Activated T-cell treated with anti-CD3 and anti-CD28 coated beads, Interleukin-2, amount 50 U/mL, for 72 hours (primary cell): ENCODE measurements around the gene DAAM2. TPM values are rescaled to one million over a fixed set of nuclear protein-coding genes. Genes with fewer than 3 reads are reported as not detected.

Experiments
- ATAC-seq, 2 donors: fragments of 150-1000 bp; cut with Tn5 transposase; replicated peaks in 1 of 2; 2 replicates each; pipeline ENCODE4 v1.10.0; 2021; ENCODE audit warnings: moderate library complexity in 2 of 2, mild to moderate bottlenecking in 1 of 2
- DNase-seq, 2 donors: peaks; one replicate each; pipeline ENCODE4 v3.0.0; 2021 to 2022; ENCODE audit warnings: mixed read lengths in 1 of 2
- H3K27ac Mint-ChIP-seq: one replicate; pipeline ENCODE4 v1.8.0; 2022; ENCODE audit warnings: mild to moderate bottlenecking, moderate library complexity, mixed read lengths
- H3K27me3 Mint-ChIP-seq: one replicate; pipeline ENCODE4 v1.8.0; 2022; ENCODE audit warnings: low read depth, mixed read lengths
- H3K36me3 Mint-ChIP-seq, 2 donors: one replicate each; pipeline ENCODE4 v1.8.0; 2022; ENCODE audit warnings: mixed read lengths in 2 of 2, mild to moderate bottlenecking in 1 of 2; ENCODE audit not compliant: insufficient read depth in 2 of 2
- H3K4me1 Mint-ChIP-seq: one replicate; pipeline ENCODE4 v1.8.0; 2022; ENCODE audit warnings: low read depth, mixed read lengths
- H3K4me3 Mint-ChIP-seq, 2 donors: one replicate each; pipeline ENCODE4 v1.8.0; 2022; ENCODE audit warnings: mild to moderate bottlenecking in 2 of 2, mixed read lengths in 2 of 2, moderate library complexity in 2 of 2
- H3K9me3 Mint-ChIP-seq, 2 donors: one replicate each; pipeline ENCODE4 v1.8.0; 2022; ENCODE audit warnings: mixed read lengths in 2 of 2
- total RNA-seq, 2 donors: library from RNA; stranded (reverse); gene quantifications; one replicate each; pipeline ENCODE4 v1.2.3, GENCODE V29; 2022

The DAAM2 gene
- total RNA-seq, 2 donors from 2014 or later = not detected

DNA sequence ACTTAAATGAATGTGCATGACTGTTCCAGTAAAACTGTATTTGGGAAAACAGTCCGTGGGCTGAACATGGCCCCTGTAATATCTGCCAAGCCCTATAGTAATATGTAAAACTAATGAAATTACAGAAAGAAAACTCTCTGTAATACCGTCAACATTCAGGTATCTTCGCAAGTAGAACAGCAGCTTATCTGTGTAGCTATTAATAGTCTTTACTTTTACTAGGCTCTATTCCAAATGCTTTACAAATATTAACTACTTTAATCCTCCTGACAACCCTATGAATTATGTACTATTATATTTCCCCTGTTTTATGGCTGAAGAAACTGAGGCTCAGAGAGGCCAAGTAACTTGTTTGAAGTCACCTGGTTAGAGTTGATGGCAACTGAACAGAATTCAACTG is 57.1 kb downstream of the DAAM2 start:
- H3K27ac Mint-ChIP-seq = no peak overlapping the region
- peaks cover 15% of the 10 kb centered on the region for H3K27me3 Mint-ChIP-seq
- no peak overlapping the region for H3K4me3 Mint-ChIP-seq
- H3K4me1 Mint-ChIP-seq = no peaks in the 10 kb centered on the region
- ATAC-seq (no peak), DNase-seq (no peak)
- H3K9me3 Mint-ChIP-seq = no peaks in the 10 kb centered on the region
- no peaks in the 10 kb centered on the region for H3K36me3 Mint-ChIP-seq

GRCh38 chr6:39849764-39850163 is 57.6 kb downstream of the DAAM2 start:
- ATAC-seq = no peak

GRCh38 chr6:39850736-39851297 is 58.6 kb downstream of the DAAM2 start:
- DNase-seq = no peak
- no peak for ATAC-seq
- no peak overlapping the region for H3K4me3 Mint-ChIP-seq
- peaks cover 15% of the 10 kb centered on the region for H3K27me3 Mint-ChIP-seq
- H3K36me3 Mint-ChIP-seq = no peaks in the 10 kb centered on the region
- H3K27ac Mint-ChIP-seq = no peak overlapping the region
- no peaks in the 10 kb centered on the region for H3K4me1 Mint-ChIP-seq
- no peaks in the 10 kb centered on the region for H3K9me3 Mint-ChIP-seq

More at GRCh38 chr6:39849764-39850163, 57.6 kb downstream of the DAAM2 start:
- no peaks in the 10 kb centered on the region for H3K4me1 Mint-ChIP-seq
- H3K36me3 Mint-ChIP-seq = no peaks in the 10 kb centered on the region
- no peaks in the 10 kb centered on the region for H3K9me3 Mint-ChIP-seq
- H3K27me3 Mint-ChIP-seq = peaks cover 15% of the 10 kb centered on the region
- DNase-seq = no peak
- H3K27ac Mint-ChIP-seq = no peak overlapping the region
- H3K4me3 Mint-ChIP-seq = no peak overlapping the region

GRCh38 chr6:39851331-39851730 is 59.2 kb downstream of the DAAM2 start:
- no peaks in the 10 kb centered on the region for H3K9me3 Mint-ChIP-seq
- no peak for DNase-seq
- no peaks in the 10 kb centered on the region for H3K36me3 Mint-ChIP-seq
- ATAC-seq = no peak
- H3K4me1 Mint-ChIP-seq = no peaks in the 10 kb centered on the region
- no peak overlapping the region for H3K27ac Mint-ChIP-seq
- H3K27me3 Mint-ChIP-seq = peaks cover 15% of the 10 kb centered on the region
- no peak overlapping the region for H3K4me3 Mint-ChIP-seq

DNA sequence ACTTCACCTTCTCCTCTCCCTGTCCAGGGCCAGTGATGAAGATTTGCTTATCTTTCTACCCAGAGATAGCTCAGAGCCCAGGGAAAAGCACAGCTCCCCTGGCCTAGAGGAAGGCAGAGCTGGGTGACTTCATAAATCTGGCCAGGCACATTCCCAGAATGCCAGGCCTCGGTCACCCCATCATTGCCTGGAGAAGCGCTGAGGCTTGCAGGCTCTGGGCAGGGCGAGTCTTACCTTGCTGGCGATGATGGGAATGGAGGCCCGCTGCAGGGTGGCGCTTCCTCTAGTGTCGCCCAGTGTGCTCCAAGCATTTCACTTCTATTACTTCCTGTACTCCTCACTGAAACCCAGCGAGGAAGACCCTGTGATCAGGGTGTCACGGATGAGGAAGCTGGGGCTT is 60.1 kb downstream of the DAAM2 start:
- H3K4me1 Mint-ChIP-seq = no peaks in the 10 kb centered on the region
- H3K36me3 Mint-ChIP-seq = no peaks in the 10 kb centered on the region
- no peaks in the 10 kb centered on the region for H3K9me3 Mint-ChIP-seq
- H3K27me3 Mint-ChIP-seq = peaks cover 15% of the 10 kb centered on the region
- DNase-seq (no peak), ATAC-seq (no peak)
- no peak overlapping the region for H3K27ac Mint-ChIP-seq
- no peak overlapping the region for H3K4me3 Mint-ChIP-seq

DNA sequence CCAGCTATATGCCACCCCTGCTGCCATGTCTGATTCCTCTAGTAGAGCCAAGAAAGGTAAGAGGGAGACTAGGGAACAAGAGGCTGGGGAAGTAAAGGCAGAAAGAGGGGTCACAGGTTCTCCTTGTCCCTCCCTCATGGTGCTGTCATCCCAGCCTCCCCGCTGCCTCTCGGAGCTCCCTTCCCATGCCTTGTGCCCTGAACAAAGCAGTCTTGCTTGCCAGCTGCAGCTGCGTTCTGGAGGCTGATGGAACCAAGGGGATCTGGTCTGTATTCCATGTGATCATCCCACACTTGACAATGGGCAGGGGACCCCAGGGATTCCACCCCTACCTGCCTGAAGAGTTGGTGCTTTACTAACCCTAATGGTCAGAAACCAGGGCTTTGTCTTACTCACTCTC is 61.4 kb downstream of the DAAM2 start:
- Mint-ChIP-seq H3K9me3 (no peaks in the 10 kb centered on the region), H3K4me1 (no peaks in the 10 kb centered on the region), H3K36me3 (no peaks in the 10 kb centered on the region), H3K27me3 (peaks cover 17% of the 10 kb centered on the region), H3K4me3 (no peak overlapping the region), H3K27ac (no peak overlapping the region)
- no peak for DNase-seq
- no peak for ATAC-seq

GRCh38 chr6:39855356-39855995 is 63.3 kb downstream of the DAAM2 start:
- H3K27ac Mint-ChIP-seq = no peak overlapping the region
- H3K9me3 Mint-ChIP-seq = no peaks in the 10 kb centered on the region
- no peaks in the 10 kb centered on the region for H3K36me3 Mint-ChIP-seq
- no peak overlapping the region for H3K4me3 Mint-ChIP-seq
- H3K4me1 Mint-ChIP-seq = no peaks in the 10 kb centered on the region
- peaks cover 23% of the 10 kb centered on the region for H3K27me3 Mint-ChIP-seq
- no peak for ATAC-seq
- DNase-seq = no peak

DNA sequence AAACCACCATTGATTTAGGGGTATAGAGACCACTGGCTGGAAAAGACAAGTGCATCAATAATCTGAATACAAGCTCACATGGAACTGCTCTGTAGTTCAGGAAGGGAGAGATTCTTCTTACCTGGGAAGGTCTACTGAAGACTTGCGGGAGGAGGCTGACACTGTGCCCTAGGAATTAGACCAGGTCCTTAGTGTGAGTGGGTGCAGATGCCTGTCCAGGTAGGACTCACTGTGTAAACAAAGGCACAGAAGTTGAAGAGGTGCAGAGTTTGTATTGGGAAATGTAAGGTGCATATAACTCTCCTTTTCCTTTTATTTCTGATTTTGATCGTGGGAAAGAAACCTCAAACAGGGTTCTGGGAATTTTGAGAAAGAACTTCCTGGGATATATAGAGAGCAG is 66.8 kb downstream of the DAAM2 start:
- Mint-ChIP-seq H3K9me3 (no peaks in the 10 kb centered on the region), H3K4me1 (no peaks in the 10 kb centered on the region), H3K27me3 (peaks cover 25% of the 10 kb centered on the region), H3K27ac (no peak overlapping the region), H3K4me3 (no peak overlapping the region), H3K36me3 (no peaks in the 10 kb centered on the region)
- ATAC-seq (no peak), DNase-seq (no peak)

- no peak overlapping the region for H3K4me3 Mint-ChIP-seq
- ATAC-seq (no peak), DNase-seq (no peak)
- H3K27me3 Mint-ChIP-seq = peaks cover 25% of the 10 kb centered on the region
- H3K27ac Mint-ChIP-seq = no peak overlapping the region
- no peaks in the 10 kb centered on the region for H3K9me3 Mint-ChIP-seq
- H3K36me3 Mint-ChIP-seq = no peaks in the 10 kb centered on the region
- no peaks in the 10 kb centered on the region for H3K4me1 Mint-ChIP-seq
Observed at GRCh38 chr6:39861663-39862062, 69.5 kb downstream of the DAAM2 start.

DNA sequence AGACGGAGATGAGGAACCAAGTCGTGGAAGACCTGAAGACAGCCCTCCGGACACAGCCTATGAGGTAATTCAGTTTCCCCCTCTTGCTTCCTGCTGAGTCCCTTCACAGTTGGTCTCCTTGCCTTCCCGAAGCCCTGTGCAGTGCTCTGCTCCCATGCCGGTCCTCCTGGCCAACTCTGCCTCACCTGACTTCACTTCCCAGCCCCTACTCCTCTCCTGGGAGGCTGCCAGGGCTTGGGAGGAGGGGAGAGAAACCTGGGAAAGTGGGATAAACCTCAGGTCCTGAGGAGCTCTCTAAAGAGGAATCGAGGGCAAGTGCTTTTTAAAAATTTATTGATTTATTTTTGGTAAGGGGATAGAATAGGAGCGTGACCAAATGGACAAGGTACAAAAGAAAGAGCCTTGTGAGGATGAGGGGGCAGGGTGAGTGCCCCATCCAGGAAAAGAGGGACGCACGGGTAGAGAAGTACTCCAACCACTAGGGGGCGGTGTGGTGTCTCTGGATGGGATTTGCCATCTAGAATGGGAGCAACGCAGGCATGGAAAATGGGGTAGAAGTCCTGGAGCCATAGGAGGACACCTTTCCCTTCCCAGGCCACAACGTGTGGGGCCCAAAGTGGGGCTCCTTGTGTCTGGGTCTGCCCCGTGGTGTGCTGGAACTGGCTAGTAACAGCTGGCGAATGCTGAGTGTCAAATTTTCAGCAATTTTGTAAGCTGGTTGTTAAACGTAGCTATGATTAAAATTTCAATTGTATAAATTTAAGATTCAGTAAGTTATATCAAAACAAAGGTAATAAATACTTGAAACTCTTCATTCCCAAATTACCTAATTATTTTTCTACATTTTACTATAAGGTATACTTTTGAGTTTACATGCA is 73.1 kb downstream of the DAAM2 start:
- H3K36me3 Mint-ChIP-seq = no peaks in the 10 kb centered on the region
- H3K9me3 Mint-ChIP-seq = no peaks in the 10 kb centered on the region
- ATAC-seq (no peak), DNase-seq (peak; percentile 66 to 67)
- no peak overlapping the region for H3K4me3 Mint-ChIP-seq
- H3K27me3 Mint-ChIP-seq = peaks cover 11% of the 10 kb centered on the region
- H3K4me1 Mint-ChIP-seq = no peaks in the 10 kb centered on the region
- H3K27ac Mint-ChIP-seq = no peak overlapping the region

DNA sequence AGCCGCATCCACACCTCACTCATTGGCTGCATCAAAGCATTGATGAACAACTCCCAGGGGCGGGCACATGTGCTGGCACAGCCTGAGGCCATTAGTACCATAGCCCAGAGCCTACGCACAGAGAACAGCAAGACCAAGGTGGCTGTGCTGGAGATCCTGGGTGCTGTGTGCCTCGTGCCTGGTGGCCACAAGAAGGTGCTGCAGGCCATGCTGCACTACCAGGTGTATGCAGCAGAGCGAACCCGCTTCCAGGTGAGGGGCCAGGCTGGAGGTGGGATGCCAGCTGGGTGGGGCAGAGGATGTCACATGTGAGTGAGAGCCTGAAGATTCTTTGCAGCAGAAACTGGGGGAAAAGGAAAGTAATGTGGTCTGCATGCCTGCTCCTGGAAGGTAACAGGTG is 75.4 kb downstream of the DAAM2 start:
- ATAC-seq (no peak), DNase-seq (no peak)
- H3K4me1 Mint-ChIP-seq = no peaks in the 10 kb centered on the region
- H3K27ac Mint-ChIP-seq = no peak overlapping the region
- no peak overlapping the region for H3K4me3 Mint-ChIP-seq
- H3K9me3 Mint-ChIP-seq = no peaks in the 10 kb centered on the region
- no peaks in the 10 kb centered on the region for H3K36me3 Mint-ChIP-seq
- peaks cover 7% of the 10 kb centered on the region for H3K27me3 Mint-ChIP-seq

DNA sequence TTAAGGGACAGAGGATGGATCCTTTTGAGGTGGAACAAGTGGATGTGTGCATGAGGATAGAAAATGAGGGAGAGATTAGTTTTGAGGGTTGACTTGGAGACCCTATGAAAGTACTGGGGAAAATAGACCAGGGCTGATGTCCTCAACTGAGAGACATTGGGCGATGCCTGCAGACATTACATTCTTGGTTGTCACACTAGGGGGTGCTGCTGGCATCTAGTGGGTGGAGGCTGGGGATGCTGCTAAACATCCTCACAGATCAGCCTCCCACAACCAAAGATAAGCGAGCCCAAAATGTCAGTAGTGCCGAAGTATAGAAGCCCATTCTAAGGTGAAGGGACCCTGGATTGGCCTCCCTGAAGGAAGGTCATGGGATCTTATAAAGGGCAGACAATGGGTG is 78.8 kb downstream of the DAAM2 start:
- DNase-seq = no peak
- Mint-ChIP-seq H3K27me3 (peaks cover 18% of the 10 kb centered on the region), H3K27ac (no peak overlapping the region), H3K4me3 (no peak overlapping the region), H3K4me1 (no peaks in the 10 kb centered on the region), H3K9me3 (no peaks in the 10 kb centered on the region), H3K36me3 (no peaks in the 10 kb centered on the region)
- no peak for ATAC-seq

GRCh38 chr6:39873439-39873838 is 81.3 kb downstream of the DAAM2 start:
- no peak for DNase-seq
- H3K36me3 Mint-ChIP-seq = no peaks in the 10 kb centered on the region
- no peak overlapping the region for H3K4me3 Mint-ChIP-seq
- H3K27ac Mint-ChIP-seq = no peak overlapping the region
- no peaks in the 10 kb centered on the region for H3K4me1 Mint-ChIP-seq
- no peaks in the 10 kb centered on the region for H3K9me3 Mint-ChIP-seq
- ATAC-seq = no peak
- H3K27me3 Mint-ChIP-seq = peaks cover 26% of the 10 kb centered on the region
